Astrocyte (in vitro differentiated cells and primary cell): ENCODE results near the gene B9D1.

Experiments used
- CTCF ChIP-seq: IDR thresholded peaks from 2 replicates; pipeline ENCODE4 v1.5.1; 2011; ENCODE audit warnings: low read depth, mild to moderate bottlenecking, inconsistent platforms, low read length, moderate library complexity; ENCODE audit not compliant: insufficient read depth
- EZH2 ChIP-seq: IDR thresholded peaks from 2 replicates; pipeline ENCODE4 v1.6.1; 2012; ENCODE audit warnings: mild to moderate bottlenecking, low read length, inconsistent platforms; ENCODE audit not compliant: insufficient read depth

- TF ChIP-seq CTCF (no peak), EZH2 (no peak)
These were observed 48.5 kb downstream of the B9D1 start for GRCh38 chr17:19313746-19314651.
